ENCODE results near the gene TRIM32.
"Not testable (repeated sequence)": the region's sequence is repeated elsewhere in the genome, so short reads cannot be mapped to it uniquely, and the experiment has no call there.

Gene TRIM32

DNA sequence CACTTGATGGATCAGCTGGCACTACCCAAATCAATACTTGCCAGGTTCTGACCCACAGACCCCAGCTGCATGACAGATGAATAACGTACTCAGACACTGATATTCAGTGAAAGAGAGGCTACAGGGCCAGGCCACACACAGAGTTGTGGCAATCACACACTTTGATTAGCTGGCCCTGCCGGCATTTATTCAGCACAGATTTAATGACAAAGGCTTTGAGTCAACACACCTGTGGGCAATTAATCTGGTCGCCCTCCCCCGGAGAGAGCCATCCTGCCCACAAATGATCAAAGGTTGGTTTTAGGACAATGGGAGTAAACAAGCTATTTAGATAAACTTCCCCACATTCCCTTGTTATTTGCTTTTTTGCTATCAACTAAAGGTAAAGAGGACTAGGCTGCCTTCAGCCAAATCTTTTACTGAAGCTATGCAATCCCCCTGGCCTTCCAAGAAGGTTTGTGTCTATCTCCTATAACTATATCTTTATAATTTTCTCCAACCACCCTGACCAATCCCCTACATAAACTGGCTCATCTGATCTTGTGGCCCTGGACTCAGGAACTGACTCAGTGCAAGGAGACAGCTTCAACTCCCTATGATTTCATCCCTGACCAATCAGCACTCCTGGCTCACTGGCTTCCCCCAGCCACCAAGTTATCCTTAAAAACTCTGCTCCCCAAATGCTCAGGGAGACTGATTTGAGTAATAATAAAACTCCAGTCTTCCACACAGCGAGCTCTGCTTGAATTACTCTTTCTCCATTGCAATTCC is 12.7 kb upstream of the TRIM32 start:
- DNase-seq (ENCODE audit: low read depth): no peak

DNA sequence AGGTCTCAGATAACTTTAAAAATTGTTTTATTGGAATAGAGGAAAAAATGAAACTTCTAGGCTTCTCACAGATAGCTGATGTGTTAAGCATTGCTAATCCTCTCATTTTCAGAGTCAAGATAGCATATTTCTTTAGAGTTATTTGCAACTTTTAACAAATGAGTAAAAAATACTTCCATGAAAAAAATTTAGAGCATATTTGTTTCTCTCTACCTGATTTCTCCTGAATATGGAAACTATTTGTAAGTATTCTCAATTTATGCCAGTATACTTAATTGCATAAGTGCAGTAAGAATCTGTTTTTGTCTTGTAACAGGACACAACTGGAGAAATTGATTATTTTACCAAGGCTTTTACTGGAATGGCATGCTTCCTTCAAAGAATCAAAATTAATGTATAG is 3.6 kb upstream of the TRIM32 start:
- no peak for DNase-seq (ENCODE audit: low read depth)

GRCh38 chr9:116685166-116685565 is 1.9 kb upstream of the TRIM32 start:
- no peak for DNase-seq (ENCODE audit: low read depth)

- no peak for DNase-seq (ENCODE audit: low read depth)
These were observed 970 bp upstream of the TRIM32 start for GRCh38 chr9:116686135-116686534.

DNA sequence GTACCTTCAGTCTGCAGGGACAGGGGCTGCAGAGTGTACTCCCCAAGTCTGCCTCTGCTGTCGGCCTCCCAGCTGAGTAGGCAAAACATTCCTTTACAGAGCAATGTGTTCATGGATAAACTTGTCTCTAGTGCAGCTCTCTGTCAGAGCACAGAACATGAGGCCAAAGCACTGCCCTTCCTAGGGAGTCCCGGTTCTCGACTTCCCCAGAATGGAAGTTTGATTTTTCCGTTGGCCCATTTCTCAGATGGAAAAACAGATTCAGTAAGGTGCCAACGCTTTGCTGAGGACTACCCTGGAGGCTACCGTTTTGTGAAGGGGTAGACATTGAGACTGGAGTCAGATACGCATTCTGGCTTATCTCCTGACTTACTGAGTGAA is 422 bp upstream of the TRIM32 start:
- DNase-seq (ENCODE audit: low read depth): no peak

DNA sequence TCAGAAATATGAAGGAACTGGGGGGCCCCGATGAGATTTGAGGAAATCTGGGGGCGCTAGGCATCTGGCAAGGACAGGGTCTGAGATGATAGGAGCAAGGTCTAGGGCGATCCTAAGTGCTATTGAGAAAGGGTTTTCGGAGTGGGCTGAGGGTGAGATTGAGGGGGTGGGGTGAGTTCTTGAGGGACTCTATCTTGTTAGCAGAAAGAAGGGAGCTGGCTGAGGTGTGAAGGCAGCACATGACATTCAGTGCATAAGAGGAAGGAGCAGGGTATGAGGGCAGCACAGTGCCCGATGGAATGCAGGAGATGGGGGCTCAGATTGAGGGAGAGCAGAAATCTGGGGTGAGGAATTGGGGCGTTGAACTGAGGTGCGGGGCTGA is 640 bp downstream of the TRIM32 start:
- DNase-seq (ENCODE audit: low read depth): no peak

- DNase-seq (ENCODE audit: low read depth): no peak
These were observed 1.8 kb downstream of the TRIM32 start for GRCh38 chr9:116688806-116689485.

DNA sequence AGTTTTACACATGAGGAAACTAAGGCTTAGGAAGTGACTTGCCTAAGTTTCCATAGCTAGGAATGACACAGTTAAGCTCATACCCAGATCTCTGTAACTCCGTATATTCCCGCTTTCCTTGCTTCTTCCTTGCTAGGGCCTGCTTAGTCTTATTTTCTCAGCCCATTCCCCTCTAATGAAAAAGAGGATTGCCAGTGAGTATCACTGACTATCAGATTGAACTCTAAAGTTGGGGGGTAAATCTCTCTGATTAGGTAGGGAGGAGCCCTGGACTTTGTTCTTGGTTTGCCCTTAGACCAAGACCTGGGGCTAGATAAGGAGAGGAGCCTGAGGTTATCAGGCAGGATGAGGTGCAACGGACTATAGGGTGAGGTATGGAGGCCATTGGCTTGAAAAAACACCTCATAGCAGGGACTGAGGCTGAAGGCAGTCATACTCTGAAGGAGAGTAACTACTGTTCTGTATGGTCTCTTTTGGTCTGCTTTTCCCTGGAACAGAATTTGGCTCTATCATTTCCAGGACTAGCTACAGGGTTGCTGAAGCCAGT is 2.5 kb downstream of the TRIM32 start:
- no peak for DNase-seq (ENCODE audit: low read depth)

GRCh38 chr9:116690805-116691204 is 3.7 kb downstream of the TRIM32 start:
- not testable (repeated sequence) for DNase-seq (ENCODE audit: low read depth)

DNA sequence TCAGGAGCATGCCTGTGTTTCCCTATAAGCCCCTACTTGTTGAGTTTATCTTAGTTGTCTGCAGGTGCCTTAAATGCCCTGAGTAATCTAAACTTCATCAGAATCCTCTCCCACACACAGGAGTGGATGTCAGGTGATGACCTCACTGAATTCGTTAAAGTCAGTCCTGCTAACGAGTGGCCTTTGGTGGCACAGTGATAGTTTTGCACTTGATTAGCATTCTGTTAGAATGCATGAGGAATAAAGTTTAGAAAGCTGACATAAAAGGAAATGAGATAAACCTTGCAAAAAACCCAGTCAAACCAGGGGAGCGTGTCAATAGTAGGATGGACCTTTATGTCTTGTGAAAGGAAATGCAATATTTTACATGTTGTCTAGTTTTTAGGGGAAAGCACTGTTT is 4.5 kb downstream of the TRIM32 start:
- DNase-seq (ENCODE audit: low read depth): no peak

- DNase-seq (ENCODE audit: low read depth): no peak
These were observed 5.5 kb downstream of the TRIM32 start for GRCh38 chr9:116692616-116693015.

DNA sequence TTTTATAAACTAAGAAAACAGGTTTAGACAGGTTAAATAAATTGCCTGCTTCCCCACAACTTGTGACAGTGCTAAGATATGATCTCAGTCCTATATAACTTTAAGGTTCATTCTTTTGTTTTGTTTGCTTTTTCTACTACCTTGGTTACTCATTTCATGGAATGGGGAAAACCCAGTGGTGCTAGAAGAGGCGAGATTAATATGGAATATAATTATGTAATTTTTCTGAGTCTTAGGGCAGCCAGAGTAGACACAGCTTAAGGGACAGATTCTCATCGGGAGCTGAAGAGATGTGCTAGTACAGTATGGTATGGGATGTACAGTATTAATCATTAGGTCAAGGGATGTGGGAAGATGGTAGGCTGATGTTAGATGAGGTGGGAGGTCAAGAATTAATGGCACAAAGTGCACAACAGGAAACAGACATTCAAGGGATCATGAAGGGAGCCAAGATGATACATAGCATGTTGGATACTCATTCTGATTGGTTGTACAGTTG is 6.2 kb downstream of the TRIM32 start:
- no peak for DNase-seq (ENCODE audit: low read depth)

DNA sequence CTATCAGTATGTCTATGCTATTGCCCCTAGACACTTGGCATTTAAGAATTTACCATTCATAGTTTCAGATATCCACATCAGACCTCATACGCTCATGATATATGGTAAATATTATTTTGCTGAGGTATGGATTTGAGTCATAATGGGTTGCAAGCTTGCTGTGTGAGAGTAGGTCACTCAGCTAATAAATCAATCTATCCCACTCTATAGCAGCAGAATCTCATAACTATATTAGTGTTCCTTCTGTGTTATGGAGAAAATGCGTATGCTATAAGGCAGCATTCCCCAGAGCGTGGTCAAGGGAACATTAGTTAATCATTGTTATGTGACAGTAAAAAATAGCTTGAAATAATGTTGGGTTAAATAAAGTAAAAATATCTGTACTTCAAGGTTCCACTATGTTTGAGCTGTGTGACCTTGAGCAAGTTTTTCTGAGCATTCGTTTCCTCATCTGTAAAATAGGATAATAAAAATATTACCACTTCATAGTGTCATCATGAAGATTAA is 7.7 kb downstream of the TRIM32 start:
- no peak for DNase-seq (ENCODE audit: low read depth)

DNA sequence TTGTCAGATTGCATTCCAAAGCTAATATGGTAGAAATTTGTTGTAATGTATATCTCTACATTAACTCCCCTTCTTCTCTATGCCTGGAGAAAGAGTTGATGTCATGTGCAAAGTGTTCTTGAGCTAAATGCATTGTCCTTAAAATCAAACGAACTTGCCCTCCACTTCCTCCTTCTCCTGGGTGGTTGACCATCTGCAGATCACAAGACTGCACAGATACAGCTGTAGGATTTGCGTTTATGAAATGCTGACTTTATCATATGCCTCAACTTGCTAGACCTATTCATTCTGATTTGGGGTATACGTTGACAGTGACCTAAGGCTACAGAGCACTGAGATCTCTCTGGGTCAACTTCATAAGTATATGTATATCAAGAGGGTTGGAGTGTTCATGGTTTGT is 8.3 kb downstream of the TRIM32 start:
- DNase-seq (ENCODE audit: low read depth): no peak

GRCh38 chr9:116697362-116697761 is 10.3 kb downstream of the TRIM32 start:
- no peak for DNase-seq (ENCODE audit: low read depth)

DNA sequence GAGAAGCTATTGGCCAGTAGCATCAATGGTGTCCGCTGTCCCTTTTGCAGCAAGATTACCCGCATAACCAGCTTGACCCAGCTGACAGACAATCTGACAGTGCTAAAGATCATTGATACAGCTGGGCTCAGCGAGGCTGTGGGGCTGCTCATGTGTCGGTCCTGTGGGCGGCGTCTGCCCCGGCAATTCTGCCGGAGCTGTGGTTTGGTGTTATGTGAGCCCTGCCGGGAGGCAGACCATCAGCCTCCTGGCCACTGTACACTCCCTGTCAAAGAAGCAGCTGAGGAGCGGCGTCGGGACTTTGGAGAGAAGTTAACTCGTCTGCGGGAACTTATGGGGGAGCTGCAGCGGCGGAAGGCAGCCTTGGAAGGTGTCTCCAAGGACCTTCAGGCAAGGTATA is 10.8 kb downstream of the TRIM32 start:
- DNase-seq (ENCODE audit: low read depth): no peak

DNA sequence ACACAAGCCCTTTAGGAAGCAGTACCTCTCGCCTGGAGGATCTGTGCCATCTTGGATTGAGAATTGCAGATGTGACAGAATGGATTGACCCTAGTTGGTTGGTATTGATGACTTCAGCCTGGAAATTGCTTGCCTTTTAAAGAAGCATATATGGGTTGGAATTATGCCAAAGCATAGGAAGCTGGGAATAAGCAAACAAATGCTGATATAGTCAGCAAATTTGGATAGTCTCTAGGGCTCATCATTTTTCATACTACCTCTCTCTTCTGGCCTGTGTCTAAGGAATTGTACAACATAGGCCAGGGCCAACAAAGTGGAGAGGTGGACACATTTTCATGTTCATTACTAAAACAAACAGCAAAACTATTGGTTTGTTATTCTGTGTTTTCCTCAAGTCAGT is 13.2 kb downstream of the TRIM32 start:
- no peak for DNase-seq (ENCODE audit: low read depth)

DNA sequence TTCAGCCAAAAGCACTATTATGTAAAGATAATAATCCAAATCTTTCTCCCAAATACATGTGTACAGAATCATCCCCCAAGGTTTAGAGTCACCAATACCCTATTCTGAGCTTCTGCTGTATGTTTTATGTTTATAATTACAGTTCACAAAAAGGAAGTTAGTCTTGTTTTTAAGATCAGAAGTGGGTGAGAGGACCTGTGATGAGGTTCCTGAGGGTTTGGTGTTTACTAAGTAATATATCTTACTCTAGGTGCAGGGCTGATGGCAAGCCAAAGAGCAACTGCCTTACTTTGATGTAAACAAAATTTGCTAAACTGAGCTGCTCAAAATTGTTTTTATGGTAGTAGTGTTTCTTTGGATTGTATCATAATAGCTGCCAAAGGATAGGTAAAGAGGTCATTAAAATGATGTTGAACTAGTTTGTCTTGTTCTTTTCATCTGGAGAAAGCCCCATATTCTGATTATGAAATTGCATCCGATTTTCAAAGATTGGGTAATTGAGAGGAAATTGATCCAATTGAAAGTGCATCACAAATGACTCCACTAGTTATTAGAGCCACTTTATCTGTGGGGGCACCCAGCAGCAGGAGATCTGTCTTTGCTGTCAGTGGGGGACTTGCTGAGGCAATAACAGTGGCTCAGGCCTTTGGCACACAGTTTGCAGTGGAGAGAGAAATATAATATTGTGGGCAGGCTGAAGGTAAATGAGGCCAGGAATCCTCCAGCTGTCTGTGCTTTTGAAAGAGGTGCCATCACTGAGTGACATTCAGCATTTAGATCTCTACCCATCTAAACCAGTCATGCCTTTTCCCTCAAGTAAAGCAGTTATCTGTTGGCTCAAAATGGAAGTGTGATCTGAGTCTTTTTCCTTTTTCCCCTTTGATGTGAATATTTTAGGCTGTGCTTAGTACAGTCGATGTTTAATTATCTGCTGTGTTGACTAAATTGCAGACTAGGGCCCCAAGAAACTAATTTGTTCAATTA is 14.1 kb downstream of the TRIM32 start:
- no peak for DNase-seq (ENCODE audit: low read depth)

DNA sequence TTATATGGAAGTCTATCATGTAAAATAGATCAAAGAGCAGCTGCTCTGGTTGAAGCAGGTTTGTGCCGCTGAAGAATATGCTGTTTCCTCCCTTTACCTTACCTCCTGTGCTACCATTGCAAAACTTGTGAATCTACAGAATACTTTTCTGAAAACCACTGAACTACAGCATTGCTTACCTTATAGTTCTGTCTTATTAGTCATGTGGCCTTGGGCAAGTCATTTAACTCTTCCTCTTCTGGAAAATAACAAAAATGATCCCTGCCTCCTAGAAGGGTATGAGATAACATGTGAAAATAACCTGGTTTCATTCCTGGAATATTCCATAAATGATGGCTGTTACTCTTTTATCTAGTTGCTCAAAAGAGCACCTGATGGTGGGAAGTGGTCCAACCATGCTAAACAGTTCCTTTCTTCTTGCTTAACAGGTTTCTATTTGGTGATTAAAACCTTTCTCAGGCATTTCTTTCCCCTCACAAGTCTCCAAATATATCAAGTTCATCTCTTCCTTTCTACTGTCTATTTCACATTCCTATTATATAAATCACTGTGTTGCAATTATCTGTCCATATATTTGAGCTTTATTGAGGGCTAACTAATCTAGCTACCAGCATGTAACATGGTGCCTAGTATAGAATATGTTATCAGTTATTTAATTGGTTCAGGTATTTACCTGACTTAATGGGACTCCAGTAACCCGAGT is 15.0 kb downstream of the TRIM32 start:
- no peak for DNase-seq (ENCODE audit: low read depth)

GRCh38 chr9:116703634-116704033 is 16.5 kb downstream of the TRIM32 start:
- DNase-seq (ENCODE audit: low read depth): no peak

DNA sequence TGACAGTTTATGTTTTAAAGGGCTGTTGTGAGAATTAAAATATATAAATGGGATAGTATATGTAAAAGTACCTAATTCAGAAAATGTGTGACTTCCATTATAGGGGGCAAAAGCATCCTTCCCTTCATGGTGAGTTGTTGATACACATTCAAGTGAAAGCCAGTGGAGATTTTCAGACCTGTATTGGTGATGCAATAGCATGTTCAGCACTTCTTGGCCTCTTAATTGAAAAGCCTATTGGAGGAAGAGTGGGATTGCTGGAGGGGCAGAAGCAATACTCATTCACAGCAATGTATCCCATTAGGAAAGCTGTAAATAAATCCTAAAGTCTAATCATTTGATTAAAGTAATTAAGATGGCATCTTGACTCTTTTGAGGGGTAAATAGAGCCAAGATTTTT is 17.4 kb downstream of the TRIM32 start:
- DNase-seq (ENCODE audit: low read depth): no peak
